Memory B cell (primary cell): ENCODE results near the gene OPCML.

ENCODE experiments used
- ATAC-seq: fragments of 150-1000 bp; cut with Tn5 transposase; 2 replicates; pipeline ENCODE4 v1.10.0; 2021; ENCODE audit warnings: low read depth, mild to moderate bottlenecking, moderate library complexity
- DNase-seq, 2 donors: peaks; one replicate each; pipeline ENCODE4 v3.0.0; 2022; ENCODE audit warnings: low spot score in 2 of 2
- H3K27ac Mint-ChIP-seq: one replicate; pipeline ENCODE4 v1.8.0; 2022; ENCODE audit warnings: mild to moderate bottlenecking, moderate library complexity, mixed read lengths
- H3K27me3 Mint-ChIP-seq: one replicate; pipeline ENCODE4 v1.8.0; 2022; ENCODE audit warnings: mixed read lengths
- H3K36me3 Mint-ChIP-seq: one replicate; pipeline ENCODE4 v1.8.0; 2022; ENCODE audit warnings: mild to moderate bottlenecking, mixed read lengths
- H3K4me1 Mint-ChIP-seq: one replicate; pipeline ENCODE4 v1.8.0; 2022; ENCODE audit warnings: mixed read lengths
- H3K4me3 Mint-ChIP-seq: one replicate; pipeline ENCODE4 v1.8.0; 2022; ENCODE audit warnings: mild to moderate bottlenecking, moderate library complexity, mixed read lengths
- H3K9me3 Mint-ChIP-seq: one replicate; pipeline ENCODE4 v1.8.0; 2022; ENCODE audit warnings: mixed read lengths

OPCML gene

DNA sequence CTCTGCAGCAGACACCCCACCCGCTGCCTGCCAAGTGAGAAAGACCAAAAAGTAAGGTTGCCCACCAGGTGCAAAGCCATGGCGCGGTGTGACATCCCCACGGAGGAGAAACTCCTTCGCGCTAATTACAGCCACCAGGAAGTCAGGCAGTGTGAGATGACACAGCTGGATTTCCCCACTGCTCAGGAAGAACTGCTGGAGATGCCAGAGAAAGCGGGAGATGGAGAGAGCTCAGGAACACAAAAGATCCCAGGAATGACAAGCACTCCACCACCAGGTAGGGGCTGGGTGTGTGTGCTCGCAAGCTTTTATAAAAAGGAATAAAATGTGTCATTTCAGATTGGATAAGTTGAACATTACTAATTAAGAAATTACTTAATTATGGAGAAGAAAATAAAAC is 292.7 kb downstream of the OPCML start:
- ATAC-seq (no peak), DNase-seq (no peak)
- H3K36me3 Mint-ChIP-seq: no peaks in the 10 kb centered on the region
- H3K9me3 Mint-ChIP-seq: peaks cover 2% of the 10 kb centered on the region
- no peak overlapping the region for H3K4me3 Mint-ChIP-seq
- H3K27ac Mint-ChIP-seq: no peak overlapping the region
- no peaks in the 10 kb centered on the region for H3K27me3 Mint-ChIP-seq
- H3K4me1 Mint-ChIP-seq: no peaks in the 10 kb centered on the region

DNA sequence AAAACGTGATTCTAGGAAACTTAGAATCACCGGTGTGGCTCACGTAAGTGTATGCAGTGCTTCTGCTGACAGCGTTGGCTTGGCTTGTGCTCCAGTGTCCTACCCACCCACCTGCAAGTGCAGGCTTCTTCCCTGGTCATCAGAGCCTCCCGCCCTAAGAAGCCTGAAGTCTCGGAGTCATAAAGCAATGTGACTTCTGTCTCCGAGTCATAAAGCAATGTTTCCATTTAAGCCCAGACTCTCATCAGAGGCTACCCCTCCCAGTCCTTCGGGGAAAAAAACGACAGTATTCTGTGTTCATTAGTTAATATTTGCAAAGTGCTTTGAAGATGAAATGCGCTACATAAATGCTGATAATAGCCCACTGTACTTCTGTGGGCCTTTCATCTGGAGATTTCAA is 293.8 kb downstream of the OPCML start:
- DNase-seq (no peak), ATAC-seq (no peak)
- Mint-ChIP-seq H3K27me3 (no peaks in the 10 kb centered on the region), H3K4me3 (no peak overlapping the region), H3K36me3 (no peaks in the 10 kb centered on the region), H3K9me3 (peaks cover 5% of the 10 kb centered on the region), H3K27ac (no peak overlapping the region), H3K4me1 (no peaks in the 10 kb centered on the region)

DNA sequence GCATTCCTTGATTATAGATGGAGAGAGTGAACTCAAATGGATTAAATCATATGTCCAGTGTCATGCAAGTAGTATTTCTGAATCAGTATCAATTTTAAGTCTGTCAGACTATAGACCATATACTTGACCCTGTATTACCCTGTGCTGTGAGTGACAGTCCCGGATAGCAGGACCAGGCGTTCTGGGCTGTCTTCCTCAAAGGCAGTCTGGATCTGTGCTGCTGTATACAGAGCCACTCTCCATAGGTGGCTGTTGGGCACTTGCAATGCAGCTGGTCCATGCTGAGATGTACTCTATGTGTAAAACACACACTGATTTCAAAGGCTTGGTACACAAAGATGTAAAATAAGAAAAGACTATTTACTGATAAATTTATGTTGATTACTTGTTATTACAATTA is 294.3 kb downstream of the OPCML start:
- ATAC-seq: no peak
- no peak overlapping the region for H3K27ac Mint-ChIP-seq
- no peaks in the 10 kb centered on the region for H3K4me1 Mint-ChIP-seq
- H3K9me3 Mint-ChIP-seq: peaks cover 6% of the 10 kb centered on the region
- no peak for DNase-seq
- H3K27me3 Mint-ChIP-seq: no peaks in the 10 kb centered on the region
- no peaks in the 10 kb centered on the region for H3K36me3 Mint-ChIP-seq
- no peak overlapping the region for H3K4me3 Mint-ChIP-seq

DNA sequence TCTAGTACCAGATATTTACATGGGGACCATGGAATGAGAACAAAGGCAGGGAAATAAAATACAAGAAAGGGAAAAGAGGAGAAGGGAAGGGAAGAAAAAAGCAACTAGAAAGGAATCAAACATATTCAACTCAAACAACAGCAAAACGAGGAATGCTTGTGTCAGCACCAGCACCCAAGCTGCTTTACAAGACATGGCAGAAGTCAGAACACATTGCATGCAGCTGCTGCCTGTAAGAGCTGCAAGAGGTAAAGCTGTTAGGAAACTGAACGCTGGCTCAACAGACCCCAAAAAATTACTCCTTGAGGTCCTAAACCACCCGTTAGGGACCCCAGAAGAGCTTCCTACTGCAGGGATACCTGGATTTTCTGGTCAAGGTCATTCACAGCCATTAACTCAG is 296.9 kb downstream of the OPCML start:
- peaks cover 4% of the 10 kb centered on the region for H3K9me3 Mint-ChIP-seq
- no peaks in the 10 kb centered on the region for H3K4me1 Mint-ChIP-seq
- ATAC-seq: no peak

DNA sequence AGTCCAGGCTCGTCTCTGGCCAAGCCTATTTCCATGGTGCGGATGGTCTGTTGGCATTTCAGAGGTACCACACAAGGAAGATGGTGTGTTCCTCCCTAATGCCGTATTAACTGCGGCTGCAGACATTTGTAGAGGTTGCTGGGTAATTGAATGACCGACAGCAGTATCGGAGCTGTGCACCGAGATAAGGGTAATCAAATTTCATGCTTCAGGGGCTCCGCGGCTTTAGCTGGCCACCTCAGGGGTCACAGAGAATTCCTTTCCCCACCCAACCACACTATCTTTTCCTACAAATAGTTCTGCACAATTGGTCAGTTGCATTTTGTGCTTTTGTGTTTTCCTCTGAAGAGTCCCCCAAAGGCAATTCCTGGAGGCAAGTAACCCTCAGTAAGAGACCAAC is 297.4 kb downstream of the OPCML start:
- no peak overlapping the region for H3K4me3 Mint-ChIP-seq
- H3K27me3 Mint-ChIP-seq: no peaks in the 10 kb centered on the region
- H3K4me1 Mint-ChIP-seq: no peaks in the 10 kb centered on the region
- ATAC-seq (no peak), DNase-seq (no peak)
- H3K36me3 Mint-ChIP-seq: no peaks in the 10 kb centered on the region
- H3K9me3 Mint-ChIP-seq: peaks cover 4% of the 10 kb centered on the region
- H3K27ac Mint-ChIP-seq: no peak overlapping the region

More for the DNA sequence above, 296.9 kb downstream of the OPCML start:
- Mint-ChIP-seq H3K36me3 (no peaks in the 10 kb centered on the region), H3K27me3 (no peaks in the 10 kb centered on the region), H3K4me3 (no peak overlapping the region), H3K27ac (no peak overlapping the region)
- no peak for DNase-seq

DNA sequence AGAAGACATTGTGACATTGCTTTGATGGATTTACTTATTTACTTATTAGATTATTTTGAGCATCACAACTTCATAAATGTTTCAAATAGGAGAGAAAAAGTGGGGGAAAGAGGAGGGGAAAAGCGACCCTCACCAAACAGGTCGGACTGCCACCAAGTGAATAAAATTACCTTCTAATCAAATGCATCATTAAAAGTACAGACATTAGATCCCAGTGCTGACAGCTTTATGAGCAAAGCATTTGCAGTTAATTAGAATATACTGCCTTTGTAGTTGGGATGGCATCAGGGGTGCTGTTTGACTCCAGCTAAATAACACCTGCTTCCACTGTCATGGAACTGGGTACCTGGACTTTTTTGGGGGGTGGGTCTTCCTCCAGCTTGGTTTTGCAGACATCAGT is 299.6 kb downstream of the OPCML start:
- Mint-ChIP-seq H3K27ac (no peak overlapping the region), H3K4me1 (no peaks in the 10 kb centered on the region), H3K9me3 (peaks cover 4% of the 10 kb centered on the region), H3K27me3 (no peaks in the 10 kb centered on the region), H3K36me3 (no peaks in the 10 kb centered on the region), H3K4me3 (no peak overlapping the region)
- DNase-seq (no peak), ATAC-seq (no peak)

DNA sequence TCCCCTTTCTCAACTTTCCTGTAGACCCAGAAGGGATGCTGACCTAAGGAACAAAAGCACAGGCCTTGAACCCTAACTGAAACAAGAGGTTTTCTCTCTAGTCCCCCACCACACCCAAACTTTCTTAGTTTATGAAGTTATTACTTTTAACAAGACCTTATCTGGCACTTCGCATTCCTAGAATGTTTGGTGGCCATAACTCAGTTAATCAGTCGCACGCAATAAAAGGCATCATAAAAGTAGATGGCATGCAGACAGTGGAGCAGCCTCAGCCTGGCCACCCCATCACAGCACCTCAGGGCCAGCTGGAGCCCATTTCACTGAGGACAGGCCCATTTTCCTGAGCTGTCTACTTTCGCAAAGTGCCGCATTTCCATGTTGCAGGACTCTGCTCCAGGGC is 301.9 kb downstream of the OPCML start:
- ATAC-seq: no peak
- Mint-ChIP-seq H3K27me3 (no peaks in the 10 kb centered on the region), H3K27ac (no peak overlapping the region), H3K4me1 (no peaks in the 10 kb centered on the region), H3K36me3 (no peaks in the 10 kb centered on the region), H3K4me3 (no peak overlapping the region), H3K9me3 (peaks cover 4% of the 10 kb centered on the region)
- no peak for DNase-seq

DNA sequence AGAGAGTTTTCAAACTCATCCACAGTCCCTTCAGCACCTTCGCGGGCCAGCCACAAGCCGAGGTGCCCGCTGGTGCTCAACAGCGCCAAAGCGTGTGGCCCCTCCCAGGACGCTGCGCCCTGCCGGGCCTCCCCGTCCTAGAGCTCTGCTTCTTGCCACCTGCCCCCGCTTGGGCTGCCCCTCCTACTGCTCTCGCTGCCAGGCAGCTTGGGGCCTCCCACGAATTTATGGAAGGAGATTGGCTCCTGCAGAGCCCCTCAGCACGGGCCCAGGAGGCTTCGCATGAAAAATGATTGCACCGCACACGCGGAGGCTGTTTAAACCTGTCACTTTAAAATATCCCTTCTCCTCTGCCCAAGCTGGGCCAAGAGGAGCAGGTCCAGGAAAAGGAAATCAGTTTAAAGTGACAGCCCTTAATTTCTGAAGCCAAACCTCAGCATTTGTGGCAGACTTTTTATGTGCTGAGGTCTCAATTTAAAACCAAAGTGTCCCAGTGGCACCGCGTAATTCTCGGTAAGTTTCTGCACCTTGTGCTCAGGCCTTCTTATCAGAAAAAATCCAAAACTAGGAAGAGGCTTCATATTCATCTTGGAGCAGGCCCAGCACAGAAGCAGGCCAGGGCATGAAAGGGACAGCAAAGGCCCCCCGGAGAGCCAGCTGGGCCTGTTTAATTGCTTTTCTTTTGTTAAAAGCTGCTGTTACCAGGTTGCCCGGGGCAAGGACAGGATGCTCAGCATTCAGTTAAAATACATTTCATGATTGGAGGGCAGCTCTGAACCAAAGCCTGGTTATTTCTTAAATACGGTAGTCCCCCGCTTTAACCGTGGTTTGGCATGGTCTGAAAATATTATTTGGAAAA is 303.6 kb downstream of the OPCML start:
- no peaks in the 10 kb centered on the region for H3K4me1 Mint-ChIP-seq
- ATAC-seq: no peak
- no peaks in the 10 kb centered on the region for H3K36me3 Mint-ChIP-seq
- peaks cover 1% of the 10 kb centered on the region for H3K27me3 Mint-ChIP-seq
- no peak overlapping the region for H3K27ac Mint-ChIP-seq
- H3K9me3 Mint-ChIP-seq: peaks cover 4% of the 10 kb centered on the region
- no peak overlapping the region for H3K4me3 Mint-ChIP-seq
- no peak for DNase-seq

DNA sequence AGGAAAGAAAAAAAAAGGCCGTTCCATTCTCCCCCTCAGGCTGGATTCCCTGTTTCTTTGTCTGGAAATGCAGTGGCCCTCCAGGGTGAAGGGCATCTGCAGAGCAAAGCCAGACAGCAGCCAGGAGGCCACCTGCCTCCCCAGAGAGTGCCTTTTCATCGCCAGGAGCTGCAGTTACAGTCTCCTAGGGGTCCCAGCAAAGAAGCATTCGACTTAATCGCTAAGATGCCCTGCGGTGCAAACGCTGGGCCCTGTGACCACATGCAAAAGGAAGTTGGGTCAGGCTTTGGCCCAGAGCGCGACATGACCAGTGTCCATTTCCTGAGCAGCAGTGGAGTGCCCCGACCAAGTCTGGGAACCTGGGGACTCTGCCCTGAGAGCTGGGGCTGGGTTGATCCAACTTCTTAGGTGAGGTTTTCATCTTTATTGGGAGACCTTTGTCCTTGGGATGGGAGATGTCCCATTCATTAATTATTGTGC is 304.6 kb downstream of the OPCML start:
- no peak for ATAC-seq
- Mint-ChIP-seq H3K4me1 (no peaks in the 10 kb centered on the region), H3K4me3 (no peak overlapping the region), H3K9me3 (peaks cover 1% of the 10 kb centered on the region), H3K36me3 (no peaks in the 10 kb centered on the region), H3K27me3 (peaks cover 1% of the 10 kb centered on the region), H3K27ac (no peak overlapping the region)
- no peak for DNase-seq

DNA sequence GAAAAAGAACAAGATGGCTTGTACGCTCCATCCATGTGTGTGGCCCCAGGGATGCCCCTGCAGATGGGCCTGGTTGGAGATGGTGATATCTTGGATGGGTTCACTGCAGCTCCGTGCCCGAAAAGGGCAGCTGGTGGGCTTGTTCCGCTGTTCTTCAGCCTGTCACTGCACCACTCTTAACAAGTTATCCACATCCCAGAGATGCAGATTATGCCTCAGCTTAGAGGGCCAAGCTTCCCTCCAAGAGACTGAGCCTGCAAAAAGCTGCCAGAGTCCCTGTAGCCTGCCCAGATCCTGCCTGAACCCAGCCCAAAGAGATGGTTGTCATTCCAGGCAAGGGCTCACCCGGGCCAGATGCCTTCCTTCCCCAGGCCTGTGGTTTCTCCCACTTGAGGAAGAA is 308.0 kb downstream of the OPCML start:
- H3K4me3 Mint-ChIP-seq: no peak overlapping the region

DNA sequence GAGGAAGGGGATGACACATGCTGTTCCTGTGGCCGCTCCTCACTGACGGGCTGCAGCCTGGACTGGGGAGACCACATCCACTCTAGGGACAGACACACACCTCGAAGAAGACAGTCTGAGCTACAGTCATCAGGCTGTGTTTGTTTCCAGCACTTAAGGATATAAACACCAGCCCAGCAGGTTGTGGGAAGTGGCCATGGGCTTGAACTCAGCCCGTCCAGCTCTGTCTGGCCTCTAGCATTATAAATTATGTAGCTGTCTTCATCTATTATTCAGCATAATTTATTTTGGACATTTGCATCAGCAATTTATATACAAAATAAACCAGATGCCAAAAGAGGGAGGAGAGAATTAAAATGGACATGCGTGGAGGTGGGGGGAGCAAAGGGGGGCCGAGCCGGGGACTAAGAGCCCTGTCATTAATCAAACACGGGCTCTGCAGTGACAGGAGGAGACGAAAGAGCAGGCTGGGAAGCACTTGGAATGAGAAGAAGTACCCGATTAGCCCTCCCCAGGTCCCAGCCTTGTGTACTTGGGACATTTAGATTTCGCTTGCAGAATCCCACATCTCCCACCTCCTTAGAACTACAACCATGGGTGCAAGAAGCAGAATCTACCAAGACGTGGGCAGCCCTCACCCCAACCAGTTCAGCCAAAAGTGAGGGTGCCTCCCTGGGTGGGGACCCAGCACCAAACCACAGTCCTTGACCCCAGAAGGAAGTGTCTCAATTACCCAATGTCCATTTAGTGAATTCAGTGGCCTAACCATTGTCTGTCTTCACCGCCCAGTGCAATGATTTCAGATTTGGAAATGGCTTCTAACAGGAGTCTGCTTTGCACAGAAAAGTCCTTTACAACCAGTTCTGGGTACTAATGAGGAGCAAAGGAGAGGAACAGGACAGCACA is 309.6 kb downstream of the OPCML start:
- Mint-ChIP-seq H3K36me3 (no peaks in the 10 kb centered on the region), H3K4me1 (no peaks in the 10 kb centered on the region), H3K27me3 (peaks cover 1% of the 10 kb centered on the region), H3K4me3 (no peak overlapping the region), H3K9me3 (peaks cover 1% of the 10 kb centered on the region), H3K27ac (no peak overlapping the region)
- DNase-seq (no peak), ATAC-seq (no peak)

More for the DNA sequence above, 308.0 kb downstream of the OPCML start:
- Mint-ChIP-seq H3K4me1 (no peaks in the 10 kb centered on the region), H3K36me3 (no peaks in the 10 kb centered on the region), H3K27ac (no peak overlapping the region), H3K27me3 (peaks cover 1% of the 10 kb centered on the region), H3K9me3 (peaks cover 1% of the 10 kb centered on the region)
- ATAC-seq: no peak
- no peak for DNase-seq

DNA sequence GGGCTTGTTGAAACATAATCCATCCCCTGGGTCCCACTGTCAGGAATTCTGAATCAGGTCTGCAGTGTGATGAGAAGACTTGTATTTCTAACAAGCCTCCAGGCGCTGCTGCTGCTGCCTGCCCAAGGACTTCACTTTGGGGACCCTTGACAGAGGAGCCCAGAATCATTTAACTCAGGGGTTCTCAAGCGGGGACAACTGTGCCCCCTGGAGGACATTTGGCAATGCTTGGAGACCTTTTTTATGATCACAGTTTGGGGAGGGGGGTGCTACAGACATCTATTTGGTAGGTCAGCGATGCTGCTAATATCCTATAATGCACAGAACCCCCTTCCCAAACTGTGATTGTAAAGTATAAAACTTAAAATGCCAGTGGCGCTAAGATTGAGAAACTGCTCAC is 312.8 kb downstream of the OPCML start:
- H3K9me3 Mint-ChIP-seq: peaks cover 1% of the 10 kb centered on the region
- H3K36me3 Mint-ChIP-seq: no peaks in the 10 kb centered on the region
- H3K27me3 Mint-ChIP-seq: peaks cover 1% of the 10 kb centered on the region
- ATAC-seq (no peak), DNase-seq (no peak)
- H3K4me1 Mint-ChIP-seq: no peaks in the 10 kb centered on the region
- H3K4me3 Mint-ChIP-seq: no peak overlapping the region
- H3K27ac Mint-ChIP-seq: no peak overlapping the region

DNA sequence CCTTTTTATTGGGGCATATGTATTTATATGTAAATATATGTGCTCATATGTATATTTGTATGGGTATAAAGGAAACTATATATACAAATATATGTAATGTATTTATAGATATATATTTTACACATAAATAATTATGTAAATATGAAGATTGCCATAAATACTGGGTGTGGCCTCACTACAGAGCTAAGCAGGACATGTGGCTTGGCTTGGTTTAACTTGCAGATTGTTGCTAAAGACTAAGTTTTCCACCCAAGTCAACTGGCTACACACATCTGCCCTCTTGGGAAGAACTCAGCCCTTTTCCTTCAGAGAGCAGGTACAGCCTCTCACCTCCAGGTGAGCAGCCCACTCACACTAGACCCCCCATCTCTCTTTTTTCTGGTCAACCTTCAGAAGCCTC is 315.5 kb downstream of the OPCML start:
- Mint-ChIP-seq H3K27me3 (peaks cover 1% of the 10 kb centered on the region), H3K36me3 (no peaks in the 10 kb centered on the region), H3K4me1 (no peaks in the 10 kb centered on the region), H3K9me3 (peaks cover 5% of the 10 kb centered on the region), H3K27ac (no peak overlapping the region), H3K4me3 (no peak overlapping the region)
- ATAC-seq (no peak), DNase-seq (no peak)

DNA sequence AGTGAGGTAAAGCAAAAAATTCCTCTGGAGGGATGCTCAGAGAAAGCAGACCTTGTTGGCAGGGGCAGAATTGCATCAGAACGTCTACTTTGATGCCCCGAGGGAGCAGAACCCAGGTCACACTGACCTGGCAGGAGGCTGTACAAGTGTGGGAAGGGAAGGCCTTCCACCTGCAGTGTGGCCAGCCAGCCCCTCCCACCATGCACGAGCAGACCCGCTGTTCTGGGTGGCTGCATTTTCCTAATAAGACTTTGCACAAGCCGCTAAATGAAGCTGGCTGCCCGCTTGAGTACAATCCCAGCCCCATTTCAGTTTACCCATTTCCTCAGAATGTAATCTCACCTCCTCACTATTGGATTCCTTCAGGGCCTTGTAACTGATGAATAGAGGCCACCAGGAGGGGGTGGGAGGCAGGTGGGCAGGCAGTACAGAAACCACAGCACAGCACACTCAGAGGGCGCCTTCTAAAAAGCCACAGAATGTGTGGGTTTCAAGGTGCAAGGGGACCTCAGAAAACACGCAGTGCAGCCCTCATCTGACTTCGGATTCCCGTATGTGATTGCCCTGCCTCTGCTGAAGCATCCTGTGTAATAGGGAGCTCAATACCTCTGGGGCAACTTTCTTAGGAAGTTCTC is 316.6 kb downstream of the OPCML start:
- ATAC-seq (no peak), DNase-seq (no peak)
- Mint-ChIP-seq H3K27ac (no peak overlapping the region), H3K36me3 (no peaks in the 10 kb centered on the region), H3K9me3 (peaks cover 5% of the 10 kb centered on the region), H3K4me3 (no peak overlapping the region), H3K4me1 (no peaks in the 10 kb centered on the region), H3K27me3 (peaks cover 1% of the 10 kb centered on the region)
